Raji (cell line): ENCODE results near the gene CDS1.

Source experiments
- POLR2A ChIP-seq: IDR thresholded peaks from 2 replicates; pipeline ENCODE4 v1.6.1; 2011; ENCODE audit warnings: low read depth, low read length, control low read depth; ENCODE audit not compliant: insufficient read depth

The CDS1 gene

GRCh38 chr4:84583876-84584380 is 1.0 kb downstream of the CDS1 start:
- no peak for TF ChIP-seq POLR2A

- TF ChIP-seq POLR2A, result no peak
These were observed 2.3 kb downstream of the CDS1 start for GRCh38 chr4:84585251-84585650.

DNA sequence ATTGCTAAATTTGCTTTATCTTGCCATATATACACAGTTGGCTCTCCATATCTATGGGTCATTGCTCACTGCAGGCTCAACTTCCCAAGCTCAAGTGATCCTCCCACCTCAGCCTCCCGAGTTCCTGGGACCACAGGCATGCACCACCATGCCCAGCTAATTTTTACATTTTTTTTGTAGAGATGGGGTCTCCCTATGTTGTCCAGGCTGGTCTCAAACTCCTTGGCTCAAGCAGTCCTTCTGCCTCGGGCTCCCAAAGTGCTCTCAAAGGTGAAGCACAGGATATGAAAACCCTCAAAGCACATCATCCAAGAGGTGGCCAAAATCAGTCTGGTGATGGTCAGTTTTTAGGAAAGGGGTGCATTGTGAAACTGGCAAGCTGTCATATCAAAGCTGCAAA is 11.8 kb downstream of the CDS1 start:
- no peak for TF ChIP-seq POLR2A

- TF ChIP-seq POLR2A, result no peak
These were observed 13.9 kb downstream of the CDS1 start for GRCh38 chr4:84596826-84597225.

DNA sequence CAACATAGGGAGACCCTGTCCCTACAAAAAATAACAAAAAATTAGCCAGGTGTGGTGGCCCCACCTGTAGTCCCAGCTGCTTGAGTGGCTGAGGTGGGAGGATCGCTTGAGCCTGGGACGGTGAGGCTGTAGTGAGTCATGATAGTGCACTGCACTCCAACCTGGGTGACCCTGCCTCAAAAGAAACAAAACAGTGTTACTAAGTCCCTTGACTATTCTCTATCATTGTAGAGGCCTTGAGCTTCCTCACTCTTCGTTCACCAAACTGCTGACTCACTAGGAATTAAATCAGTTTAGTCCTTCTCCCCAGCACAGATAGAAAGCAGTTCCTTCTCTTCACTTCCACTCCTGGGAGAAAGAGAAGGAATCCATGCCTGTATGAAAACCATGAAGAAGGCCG is 14.5 kb downstream of the CDS1 start:
- no peak for TF ChIP-seq POLR2A

GRCh38 chr4:84606645-84607044 is 23.7 kb downstream of the CDS1 start:
- TF ChIP-seq POLR2A, result no peak

DNA sequence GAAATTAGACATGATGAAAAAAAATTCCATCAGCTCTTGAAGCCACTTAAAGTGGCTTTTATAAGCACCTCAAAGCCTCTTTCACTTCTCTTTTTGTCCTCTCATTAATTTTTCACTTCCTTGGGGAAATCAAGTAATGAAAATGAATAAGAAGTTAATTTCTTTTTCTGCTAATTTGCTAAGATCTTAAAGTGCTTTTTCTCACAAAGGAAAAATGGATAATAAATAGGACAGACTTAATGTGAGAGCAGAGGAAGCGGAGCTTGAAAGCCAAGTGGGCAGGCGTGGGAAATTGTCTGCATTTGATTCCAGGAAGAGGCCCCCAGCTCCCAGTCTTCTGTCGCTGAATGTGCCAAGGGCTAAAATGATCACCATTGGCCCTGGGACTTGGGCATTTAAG is 28.6 kb downstream of the CDS1 start:
- TF ChIP-seq POLR2A, result no peak

DNA sequence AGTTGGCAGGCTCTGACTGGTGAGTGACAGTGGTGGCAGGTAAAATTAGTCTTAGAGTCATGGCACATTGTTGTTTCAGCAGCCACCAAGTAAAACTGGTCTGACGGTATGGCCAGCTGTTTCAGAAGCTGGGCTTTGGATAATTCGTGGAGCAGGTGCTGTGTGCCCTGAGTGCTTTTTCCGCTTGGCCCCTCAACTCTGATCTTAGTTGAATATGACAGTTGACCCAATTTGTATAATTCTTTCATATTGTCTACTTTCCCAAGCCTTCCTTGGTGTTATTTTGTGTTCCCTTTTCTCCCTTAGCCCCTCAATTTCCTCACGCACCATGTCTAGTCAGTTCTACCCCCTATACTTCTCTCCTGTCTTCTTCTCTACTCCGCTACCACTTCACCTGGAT is 32.0 kb downstream of the CDS1 start:
- TF ChIP-seq POLR2A, result no peak

- TF ChIP-seq POLR2A, result no peak
These were observed 32.4 kb downstream of the CDS1 start for GRCh38 chr4:84615355-84615754.

GRCh38 chr4:84622959-84623358 is 40.0 kb downstream of the CDS1 start:
- no peak for TF ChIP-seq POLR2A

DNA sequence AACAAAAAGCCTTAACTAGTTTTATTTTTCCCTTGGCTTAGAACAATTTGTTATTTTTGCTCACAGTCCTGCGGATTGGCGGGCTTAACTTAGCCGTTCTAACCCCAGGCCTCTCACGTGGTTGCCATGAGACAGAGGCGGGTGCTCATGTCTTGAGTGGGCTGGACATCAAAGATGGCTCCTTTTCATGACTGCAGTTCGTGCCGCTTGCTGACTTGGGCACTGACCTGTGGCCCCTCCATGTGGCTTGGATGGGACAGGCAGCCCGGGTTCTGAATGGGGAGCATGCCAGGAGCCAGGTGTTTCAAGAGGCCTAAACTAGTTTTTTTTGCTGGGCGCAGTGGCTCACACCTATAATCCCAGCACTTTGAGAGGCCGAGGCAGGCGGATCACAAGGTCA is 40.7 kb downstream of the CDS1 start:
- no peak for TF ChIP-seq POLR2A

- no peak for TF ChIP-seq POLR2A
These were observed 43.7 kb downstream of the CDS1 start for GRCh38 chr4:84626673-84627072.

GRCh38 chr4:84631573-84631972 is 48.6 kb downstream of the CDS1 start:
- TF ChIP-seq POLR2A, result no peak

DNA sequence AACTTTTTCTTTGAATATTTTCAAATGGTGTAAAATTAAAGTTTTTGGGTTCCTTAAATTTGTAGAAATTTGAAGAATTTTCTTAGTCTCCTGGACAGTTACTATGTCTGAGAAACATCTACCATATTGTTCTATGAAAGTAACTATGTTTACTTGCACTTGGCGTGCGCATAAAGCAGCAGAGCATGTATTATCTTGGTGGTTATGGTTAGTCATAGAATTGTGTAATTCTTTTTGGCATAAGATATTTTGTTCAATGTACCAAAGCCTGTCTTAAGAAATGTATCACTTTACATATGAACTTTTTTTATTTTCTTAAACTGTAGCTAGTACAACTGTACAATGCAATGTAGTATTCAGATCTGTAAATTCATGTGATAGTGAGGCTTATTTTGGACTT is 49.2 kb downstream of the CDS1 start:
- no peak for TF ChIP-seq POLR2A

DNA sequence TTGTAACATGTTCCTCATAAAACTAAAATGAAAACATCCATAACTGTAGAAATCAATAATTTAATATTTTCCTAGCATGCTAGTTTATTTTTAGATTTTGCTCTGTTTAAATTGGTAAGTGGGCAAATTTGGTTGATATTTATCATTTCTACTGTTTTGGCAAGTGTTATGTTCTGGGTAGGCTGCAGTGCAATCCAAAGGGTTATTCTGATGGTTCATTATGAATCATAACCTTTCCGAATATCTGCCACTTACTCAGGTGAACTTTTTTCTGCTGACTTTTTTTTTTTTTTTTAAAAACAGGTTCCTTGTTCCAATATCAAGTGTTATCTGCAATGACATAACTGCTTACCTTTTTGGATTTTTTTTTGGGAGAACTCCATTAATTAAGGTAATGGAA is 52.0 kb downstream of the CDS1 start:
- no peak for TF ChIP-seq POLR2A

DNA sequence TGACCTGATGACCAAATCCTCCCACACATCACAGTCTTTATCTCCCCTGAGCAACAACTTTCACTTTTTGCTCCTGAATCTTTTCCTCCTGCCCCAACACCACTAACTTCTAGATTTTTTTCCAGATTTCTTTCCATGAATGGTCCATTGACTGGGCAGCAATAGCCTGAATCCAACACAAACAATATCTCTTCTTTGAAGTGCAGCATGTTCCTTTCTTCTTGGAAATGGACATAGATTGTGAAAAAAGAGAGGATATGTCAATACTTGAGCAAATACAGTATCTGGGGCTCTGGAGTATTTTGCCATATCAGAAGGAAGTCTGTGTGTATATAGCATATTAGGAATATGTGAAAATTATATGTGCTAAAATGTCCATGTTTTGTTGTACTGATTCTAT is 55.2 kb downstream of the CDS1 start:
- no peak for TF ChIP-seq POLR2A

DNA sequence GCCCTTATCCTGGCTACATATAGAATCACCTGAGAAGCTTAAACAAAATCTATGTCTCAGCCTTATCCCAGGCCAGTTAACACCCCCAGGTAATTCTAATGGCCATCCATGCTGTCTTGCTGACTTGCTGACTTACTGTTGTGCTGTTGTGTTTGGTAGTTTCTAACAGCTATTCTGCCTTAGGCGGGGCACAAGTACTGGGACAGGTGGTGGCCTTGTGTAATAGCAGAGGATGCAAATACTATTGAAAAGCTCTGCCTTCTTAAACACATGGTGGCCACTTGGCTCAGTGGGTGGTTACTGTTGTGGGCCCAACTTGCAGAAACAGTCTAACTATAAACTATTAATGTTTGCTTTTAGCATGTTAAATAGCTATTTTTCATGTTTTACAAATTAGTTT is 56.2 kb downstream of the CDS1 start:
- TF ChIP-seq POLR2A, result no peak

DNA sequence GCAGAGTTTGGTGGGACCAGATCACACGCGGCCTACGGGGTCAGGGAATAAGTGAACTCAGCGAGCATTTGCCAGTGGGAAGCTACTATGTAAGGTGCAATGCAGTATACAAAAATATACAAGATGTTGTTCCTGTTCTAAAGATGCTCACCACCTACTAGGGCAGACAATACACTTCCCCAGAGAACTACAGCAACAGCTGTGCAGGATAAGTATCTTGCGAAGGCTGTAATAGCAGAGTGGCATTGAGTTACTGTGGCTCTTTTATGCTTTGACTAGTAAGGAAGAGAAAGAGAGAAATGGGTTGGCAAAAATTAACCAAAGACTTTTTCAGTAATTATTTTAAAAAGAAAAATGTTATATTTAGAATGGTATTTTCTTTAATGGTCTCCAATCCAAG is 61.2 kb downstream of the CDS1 start:
- TF ChIP-seq POLR2A, result no peak
